RWPE2 (cell line): ENCODE results near the gene RBM6.
A peak's percentile ranks its signal among the peaks of the same experiment; 100 is the strongest.

ENCODE experiments used
- ATAC-seq: fragments of 200-7000 bp; cut with Tn5 transposase; 3 replicates; pipeline ENCODE4 v1.9.1; 2021; ENCODE audit warnings: low read depth
- DNase-seq: peaks from one replicate; pipeline ENCODE4 v3.0.0-alpha.2; 2020; ENCODE audit warnings: low spot score
- H3K27ac ChIP-seq: fragments of 450-650 bp; 2 replicates; pipeline ENCODE4 v1.5.1; 2017; ENCODE audit warnings: mild to moderate bottlenecking; ENCODE audit not compliant: poor library complexity, severe bottlenecking
- H3K27me3 ChIP-seq: fragments of 250-450 bp; sonication (Bioruptor Pico); 2 replicates; pipeline ENCODE4 v1.5.1; 2021; ENCODE audit warnings: mild to moderate bottlenecking, moderate library complexity; ENCODE audit not compliant: insufficient read depth, poor library complexity, severe bottlenecking
- H3K36me3 ChIP-seq: fragments of 250-450 bp; sonication (Bioruptor Pico); 2 replicates; pipeline ENCODE4 v1.5.1; 2020; ENCODE audit warnings: low read depth, mild to moderate bottlenecking, moderate library complexity
- H3K4me1 ChIP-seq: fragments of 250-450 bp; sonication (Bioruptor Pico); 2 replicates; pipeline ENCODE4 v1.5.1; 2021; ENCODE audit warnings: mild to moderate bottlenecking, moderate library complexity; ENCODE audit not compliant: insufficient read depth, poor library complexity, severe bottlenecking
- H3K4me3 ChIP-seq: fragments of 250-450 bp; sonication (Bioruptor Pico); 2 replicates; pipeline ENCODE4 v1.5.1; 2021; ENCODE audit warnings: mild to moderate bottlenecking, moderate library complexity; ENCODE audit not compliant: severe bottlenecking
- H3K9me3 ChIP-seq: fragments of 250-450 bp; sonication (Bioruptor Pico); 2 replicates; pipeline ENCODE4 v1.5.1; 2021; ENCODE audit warnings: mild to moderate bottlenecking, moderate library complexity; ENCODE audit not compliant: severe bottlenecking
- CTCF ChIP-seq: fragments of 450-650 bp; IDR thresholded peaks from one replicate; pipeline ENCODE4 v1.5.1; 2017; ENCODE audit warnings: mild to moderate bottlenecking, moderate library complexity; ENCODE audit not compliant: poor library complexity, severe bottlenecking

The RBM6 gene

GRCh38 chr3:49939858-49940666 lies at the start of gene RBM6:
TSS of gene RBM6 (plus strand) at chr3:49940150. CDS start at chr3:49962642, 22,492 bp downstream.
- H3K9me3 ChIP-seq: no peaks in the 10 kb centered on the region
- ATAC-seq: peak; percentile 98
- H3K27ac ChIP-seq: peak within 1 kb of the TSS; percentile 69
- no peaks in the 10 kb centered on the region for H3K27me3 ChIP-seq
- H3K4me3 ChIP-seq: peak within 1 kb of the TSS; percentile 56
- peaks cover 4% of the 10 kb centered on the region for H3K4me1 ChIP-seq
- peak; percentile 98 for DNase-seq
- peaks cover 14% of the 10 kb centered on the region for H3K36me3 ChIP-seq
- peak; percentile 5 for TF ChIP-seq CTCF

GRCh38 chr3:49895791-49896190 lies 44.2 kb upstream of the RBM6 start:
- H3K9me3 ChIP-seq: no peaks in the 10 kb centered on the region
- no peak for TF ChIP-seq CTCF
- ATAC-seq: no peak
- H3K4me3 ChIP-seq: no peak overlapping the region
- DNase-seq: no peak
- no peaks in the 10 kb centered on the region for H3K27me3 ChIP-seq
- H3K4me1 ChIP-seq: peaks cover 12% of the 10 kb centered on the region
- H3K36me3 ChIP-seq: peaks cover 90% of the 10 kb centered on the region
- H3K27ac ChIP-seq: no peak overlapping the region

- no peaks in the 10 kb centered on the region for H3K9me3 ChIP-seq
- no peak overlapping the region for H3K4me3 ChIP-seq
- no peak for TF ChIP-seq CTCF
- peaks cover 89% of the 10 kb centered on the region for H3K36me3 ChIP-seq
- no peaks in the 10 kb centered on the region for H3K27me3 ChIP-seq
- H3K27ac ChIP-seq: no peak overlapping the region
- no peak for ATAC-seq
- H3K4me1 ChIP-seq: peaks cover 12% of the 10 kb centered on the region
- no peak for DNase-seq
Measured at GRCh38 chr3:49896345-49896744, 43.6 kb upstream of the RBM6 start.

- Histone ChIP-seq H3K4me1 (peaks cover 12% of the 10 kb centered on the region), H3K9me3 (no peaks in the 10 kb centered on the region), H3K27ac (peak overlapping the region; percentile 98), H3K36me3 (peaks cover 80% of the 10 kb centered on the region), H3K4me3 (no peak overlapping the region), H3K27me3 (no peaks in the 10 kb centered on the region)
- no peak for ATAC-seq
- no peak for TF ChIP-seq CTCF
- no peak for DNase-seq
Measured at GRCh38 chr3:49898991-49899390, 41.0 kb upstream of the RBM6 start.

- no peak for TF ChIP-seq CTCF
- Histone ChIP-seq H3K4me1 (peaks cover 18% of the 10 kb centered on the region), H3K27ac (peak overlapping the region; percentile 98), H3K9me3 (no peaks in the 10 kb centered on the region), H3K36me3 (peaks cover 72% of the 10 kb centered on the region), H3K27me3 (no peaks in the 10 kb centered on the region), H3K4me3 (peak overlapping the region; percentile 5)
- no peak for DNase-seq
- no peak for ATAC-seq
Measured at GRCh38 chr3:49899815-49900214, 40.1 kb upstream of the RBM6 start.
